Activated CD4-positive, alpha-beta T cell treated with anti-CD3 and anti-CD28 coated beads, Interleukin-2, amount 50 U/mL, for 1 hour (primary cell): ENCODE data around the gene DRD2.
"Not testable (repeated sequence)": the region's sequence is repeated elsewhere in the genome, so short reads cannot be mapped to it uniquely, and the experiment has no call there.

Source experiments
- DNase-seq: peaks from one replicate; pipeline ENCODE4 v3.0.0-alpha.2; 2020

Gene DRD2

GRCh38 chr11:113475160-113475761 lies at the start of gene DRD2:
Gene DRD2, minus strand, starts transcription at chr11:113475398. Its CDS starts 50,747 bp downstream, at chr11:113424651.
- DNase-seq, result no peak

- not testable (repeated sequence) for DNase-seq
These were observed 48.7 kb upstream of the DRD2 start for GRCh38 chr11:113523906-113524305.

GRCh38 chr11:113521737-113522517 lies 46.7 kb upstream of the DRD2 start:
- DNase-seq, result no peak

- no peak for DNase-seq
These were observed 44.9 kb upstream of the DRD2 start for GRCh38 chr11:113519989-113520613.

- DNase-seq, result no peak
These were observed 43.7 kb upstream of the DRD2 start for GRCh38 chr11:113518716-113519495.

GRCh38 chr11:113517361-113517760 lies 42.2 kb upstream of the DRD2 start:
- no peak for DNase-seq

- DNase-seq, result no peak
These were observed 39.7 kb upstream of the DRD2 start for GRCh38 chr11:113514856-113515255.

- DNase-seq, result no peak
These were observed 32.1 kb upstream of the DRD2 start for GRCh38 chr11:113507341-113507740.

GRCh38 chr11:113506893-113507292 lies 31.7 kb upstream of the DRD2 start:
- no peak for DNase-seq

- DNase-seq, result no peak
These were observed 31.3 kb upstream of the DRD2 start for GRCh38 chr11:113506461-113506860.

GRCh38 chr11:113505541-113506375 lies 30.6 kb upstream of the DRD2 start:
- no peak for DNase-seq

- no peak for DNase-seq
These were observed 29.8 kb upstream of the DRD2 start for GRCh38 chr11:113505046-113505445.

GRCh38 chr11:113504586-113504985 lies 29.4 kb upstream of the DRD2 start:
- no peak for DNase-seq

- DNase-seq, result no peak
These were observed 28.9 kb upstream of the DRD2 start for GRCh38 chr11:113504071-113504470.

- no peak for DNase-seq
These were observed 22.1 kb upstream of the DRD2 start for GRCh38 chr11:113497066-113497910.

GRCh38 chr11:113496026-113496651 lies 20.9 kb upstream of the DRD2 start:
- DNase-seq, result no peak

GRCh38 chr11:113494021-113494420 lies 18.8 kb upstream of the DRD2 start:
- no peak for DNase-seq

GRCh38 chr11:113493206-113493605 lies 18.0 kb upstream of the DRD2 start:
- no peak for DNase-seq

- DNase-seq, result no peak
These were observed 13.7 kb upstream of the DRD2 start for GRCh38 chr11:113488931-113489351.

- DNase-seq, result no peak
These were observed 12.4 kb upstream of the DRD2 start for GRCh38 chr11:113487622-113488021.

- no peak for DNase-seq
These were observed 9.0 kb upstream of the DRD2 start for GRCh38 chr11:113484223-113484622.
